Adrenal gland (tissue), 12 donors: Measurements from ENCODE around the gene EPHA4. TPM values are rescaled to one million over a fixed set of nuclear protein-coding genes. Genes with fewer than 3 reads are reported as not detected.

Experiments
- DNase-seq, 7 donors: peaks; one replicate each; pipeline ENCODE4 v3.0.0-alpha.2; 2019 to 2020
- H3K27ac ChIP-seq, 5 donors: fragments of 200-600 bp; sonication (generic) in 4 of 5; 1 replicate in 3 of 5; 2 replicates in 2 of 5; pipeline versions ENCODE4 v1.5.1 to v1.8.0; 2016 to 2020; ENCODE audit warnings: mild to moderate bottlenecking in 1 of 5
- H3K27me3 ChIP-seq: fragments of 200-600 bp; 2 replicates; pipeline ENCODE4 v1.8.0; 2021
- H3K36me3 ChIP-seq, 2 donors: fragments of 200-600 bp; replicated peaks in 1 of 2; 1 replicate in 1 of 2; 2 replicates in 1 of 2; pipeline versions ENCODE4 v1.5.1 to v1.8.0; 2018 to 2022
- H3K4me1 ChIP-seq, 2 donors: fragments of 200-600 bp; replicated peaks in 1 of 2; 1 replicate in 1 of 2; 2 replicates in 1 of 2; pipeline versions ENCODE4 v1.5.1 to v1.8.0; 2018 to 2021
- H3K4me3 ChIP-seq, 4 donors: fragments of 200-600 bp; sonication (generic) in 3 of 4; one replicate each; pipeline ENCODE4 v1.5.1; 2016 to 2018
- H3K9me3 ChIP-seq, 3 donors: fragments of 200-600 bp; sonication (generic) in 1 of 3; replicated peaks in 1 of 3; 1 replicate in 2 of 3; 2 replicates in 1 of 3; pipeline versions ENCODE4 v1.5.1 to v1.8.0; 2016 to 2021
- POLR2A ChIP-seq, 2 donors: fragments of 450-650 bp; IDR thresholded peaks; one replicate each; pipeline ENCODE4 v1.6.1; 2017; ENCODE audit warnings: antibody characterized with exemption in 2 of 2, mild to moderate bottlenecking in 2 of 2, moderate library complexity in 1 of 2
- WGBS, 4 donors: extraction: QIAGEN DNeasy Blood & Tissue Kit in 2 of 4; methylation state at CpG; one replicate each; pipeline versions ENCODE4 v1.1.5 to v1.1.7; 2013 to 2017; 5-methylcytosine and 5-hydroxymethylcytosine counted together
- intact Hi-C, 2 donors: fragments of 100-400 bp; cut with DNase I; formaldehyde crosslinking; loops; one replicate each; pipeline versions ENCODE4 v1.14.1 to v1.15.0; 2022 to 2023
- polyA plus RNA-seq, 3 donors: library from polyadenylated mRNA; stranded (reverse); fragments of 200-250 nt in 2 of 3; fragments of 350-450 nt in 1 of 3; fragmentation: Illumina TruSeq in 1 of 3; extraction: RNeasy Lipid Tissue Mini Kit (QIAGEN cat#74804) in 1 of 3; gene quantifications; one replicate each; pipeline ENCODE4 v1.2.3, GENCODE V29; 2013 to 2014
- total RNA-seq, 9 donors: library from RNA; depleted of rRNA in 4 of 9; stranded (reverse); fragments of >200 nt in 4 of 9; fragments of 120-200 nt in 1 of 9; fragmentation: NEBNext Ultra II Directional in 1 of 9; extraction: Animal tissue kit (Norgen Biotek cat#: 25700) in 1 of 9; gene quantifications; one replicate each; pipeline versions ENCODE4 v1.1.0 to v1.2.4, GENCODE V29; 2013 to 2023
- TF ChIP-seq, protein P1 (sequence below), 6 experiments: fragments of 450-650 bp in 4 of 6; fragments of 200-600 bp in 2 of 6; sonication (generic) in 1 of 6; IDR thresholded peaks; 1 replicate in 5 of 6; 2 replicates in 1 of 6; pipeline versions ENCODE4 v1.5.1 to v1.8.0; 2016 to 2021; ENCODE audit warnings: antibody characterized with exemption in 6 of 6, mild to moderate bottlenecking in 2 of 6, moderate library complexity in 1 of 6
- donor health status: healthy with polysubstance abuse.
- donor health status: Bipolar disorder and iron deficiency.
- donor health status: DM: yes; HTN: yes; CAD: no.
- donor health status: DM: no; HTN: no; CAD: no.
- donor health status: DM: no; HTN: no; CAD: no.
- donor health status: DM: yes; HTN: yes; CAD: no.

EPHA4 gene
- total and polyA plus RNA-seq, 12 donors = 3.0 to 72.9 (median 12.1) TPM

DNA sequence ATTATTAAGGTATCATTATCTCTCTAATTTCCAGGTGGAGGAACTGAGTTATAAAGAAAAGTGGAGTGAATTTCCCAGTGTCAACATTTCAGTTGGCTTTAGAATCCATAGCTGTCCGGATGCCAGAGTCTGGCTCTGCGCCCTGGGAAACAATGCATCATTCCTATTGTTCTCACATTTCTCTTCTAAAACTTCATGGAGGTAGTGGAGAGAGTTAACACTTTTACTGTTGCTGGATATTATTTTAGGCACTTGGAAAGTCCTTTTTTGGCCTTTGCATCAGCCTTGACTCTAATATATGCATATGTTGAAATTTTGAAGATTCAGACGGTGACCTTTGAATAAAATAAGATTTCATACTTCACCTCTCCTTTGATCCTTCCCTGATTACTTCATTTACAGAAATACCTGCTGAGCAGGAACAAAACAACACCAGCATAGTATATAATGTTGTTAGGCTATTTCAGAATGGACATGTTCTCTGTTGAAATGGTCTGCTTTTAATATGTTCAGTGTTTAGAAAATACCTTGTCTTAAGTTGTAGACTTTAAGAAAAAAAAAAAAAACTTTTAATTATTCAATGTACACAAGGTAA, 148.8 kb downstream of the EPHA4 start:
- no peaks in the 10 kb centered on the region for H3K27me3 ChIP-seq
- H3K9me3 ChIP-seq = no peaks in the 10 kb centered on the region
- peak in 3 of 7 donors; percentile 12 to 58 (median 37) for DNase-seq
- TF ChIP-seq, protein P1, sequence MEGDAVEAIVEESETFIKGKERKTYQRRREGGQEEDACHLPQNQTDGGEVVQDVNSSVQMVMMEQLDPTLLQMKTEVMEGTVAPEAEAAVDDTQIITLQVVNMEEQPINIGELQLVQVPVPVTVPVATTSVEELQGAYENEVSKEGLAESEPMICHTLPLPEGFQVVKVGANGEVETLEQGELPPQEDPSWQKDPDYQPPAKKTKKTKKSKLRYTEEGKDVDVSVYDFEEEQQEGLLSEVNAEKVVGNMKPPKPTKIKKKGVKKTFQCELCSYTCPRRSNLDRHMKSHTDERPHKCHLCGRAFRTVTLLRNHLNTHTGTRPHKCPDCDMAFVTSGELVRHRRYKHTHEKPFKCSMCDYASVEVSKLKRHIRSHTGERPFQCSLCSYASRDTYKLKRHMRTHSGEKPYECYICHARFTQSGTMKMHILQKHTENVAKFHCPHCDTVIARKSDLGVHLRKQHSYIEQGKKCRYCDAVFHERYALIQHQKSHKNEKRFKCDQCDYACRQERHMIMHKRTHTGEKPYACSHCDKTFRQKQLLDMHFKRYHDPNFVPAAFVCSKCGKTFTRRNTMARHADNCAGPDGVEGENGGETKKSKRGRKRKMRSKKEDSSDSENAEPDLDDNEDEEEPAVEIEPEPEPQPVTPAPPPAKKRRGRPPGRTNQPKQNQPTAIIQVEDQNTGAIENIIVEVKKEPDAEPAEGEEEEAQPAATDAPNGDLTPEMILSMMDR (IDR thresholded peaks at IDR 0.05) = no peak
- TF ChIP-seq POLR2A (IDR thresholded peaks at IDR 0.05) = no peak
- no peaks in the 10 kb centered on the region for H3K36me3 ChIP-seq
- no peaks in the 10 kb centered on the region for H3K4me1 ChIP-seq
- 59 to 62% (median 60%) methylated on average over 3 of the region's 3 CpGs for WGBS, 4 donors
- no peak overlapping the region for H3K4me3 ChIP-seq
- no peak overlapping the region for H3K27ac ChIP-seq
- intact Hi-C loops = no loop called here

DNA sequence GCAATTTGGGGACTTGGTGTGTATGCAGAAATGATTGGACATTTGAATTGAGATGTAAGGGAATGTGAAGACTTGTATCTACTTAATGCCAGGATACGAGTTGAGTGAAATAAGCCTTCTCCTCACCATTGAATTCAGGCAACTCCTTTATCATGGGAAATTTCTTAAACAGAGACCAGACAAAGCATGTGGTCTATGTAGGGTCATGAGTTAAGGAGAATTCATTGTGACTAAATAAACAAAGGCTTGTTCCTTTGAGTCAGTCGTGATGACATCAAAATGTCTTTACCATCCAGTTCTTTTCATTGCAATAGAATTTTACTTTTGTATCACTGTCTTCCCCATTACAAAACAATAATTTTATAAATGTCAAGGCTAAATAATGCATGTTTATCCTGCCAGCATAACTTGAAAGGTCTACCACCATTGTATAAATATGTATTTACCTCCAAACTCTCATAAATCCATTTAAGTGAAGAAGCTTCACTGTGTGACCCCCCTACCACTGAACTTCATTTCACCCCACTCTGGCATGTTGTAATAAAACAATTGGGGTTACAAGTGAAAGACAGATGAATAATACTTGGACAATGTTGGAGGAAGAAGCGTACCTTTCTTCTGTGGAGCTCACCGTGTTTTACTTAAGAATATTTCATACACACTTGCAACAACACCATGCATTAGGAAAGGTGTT, 149.4 kb downstream of the EPHA4 start:
- intact Hi-C loops = no loop called here
- TF ChIP-seq, protein P1 (IDR thresholded peaks at IDR 0.05) = no peak
- TF ChIP-seq POLR2A (IDR thresholded peaks at IDR 0.05) = no peak
- no peaks in the 10 kb centered on the region for H3K9me3 ChIP-seq
- no peak for DNase-seq
- no peaks in the 10 kb centered on the region for H3K4me1 ChIP-seq
- no peaks in the 10 kb centered on the region for H3K36me3 ChIP-seq
- no peaks in the 10 kb centered on the region for H3K27me3 ChIP-seq
- 77 to 86% (median 83%) methylated on average over 4 of the region's 4 CpGs for WGBS, 4 donors
- no peak overlapping the region for H3K4me3 ChIP-seq
- H3K27ac ChIP-seq = no peak overlapping the region

DNA sequence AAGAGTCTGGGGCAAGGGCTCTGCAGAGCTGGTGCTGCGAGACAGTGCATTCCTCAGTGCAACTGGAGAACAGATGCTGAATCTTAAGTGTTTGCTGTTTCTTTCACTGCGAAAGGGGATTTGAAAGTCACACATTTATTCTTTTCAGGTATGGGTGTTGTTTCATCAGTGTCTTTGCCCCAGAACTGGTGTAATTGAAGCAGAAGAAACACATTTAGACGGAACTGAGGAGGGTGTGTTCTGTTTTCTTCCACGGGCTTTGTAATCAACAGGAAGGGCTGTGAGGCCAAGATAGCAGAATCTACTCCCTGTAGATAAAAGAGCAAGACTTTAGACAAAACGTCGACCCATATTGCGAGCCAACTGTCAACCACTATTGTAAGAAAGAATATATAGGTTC, 151.9 kb downstream of the EPHA4 start:
- Histone ChIP-seq H3K36me3 (no peaks in the 10 kb centered on the region), H3K27me3 (no peaks in the 10 kb centered on the region), H3K4me3 (no peak overlapping the region), H3K9me3 (no peaks in the 10 kb centered on the region), H3K4me1 (no peaks in the 10 kb centered on the region), H3K27ac (no peak overlapping the region)
- 63 to 71% (median 69%) methylated on average over 7 of the region's 7 CpGs for WGBS, 4 donors
- no peak for DNase-seq
- TF ChIP-seq, protein P1 (IDR thresholded peaks at IDR 0.05) = no peak
- no peak for TF ChIP-seq POLR2A (IDR thresholded peaks at IDR 0.05)
- intact Hi-C loops = no loop called here

DNA sequence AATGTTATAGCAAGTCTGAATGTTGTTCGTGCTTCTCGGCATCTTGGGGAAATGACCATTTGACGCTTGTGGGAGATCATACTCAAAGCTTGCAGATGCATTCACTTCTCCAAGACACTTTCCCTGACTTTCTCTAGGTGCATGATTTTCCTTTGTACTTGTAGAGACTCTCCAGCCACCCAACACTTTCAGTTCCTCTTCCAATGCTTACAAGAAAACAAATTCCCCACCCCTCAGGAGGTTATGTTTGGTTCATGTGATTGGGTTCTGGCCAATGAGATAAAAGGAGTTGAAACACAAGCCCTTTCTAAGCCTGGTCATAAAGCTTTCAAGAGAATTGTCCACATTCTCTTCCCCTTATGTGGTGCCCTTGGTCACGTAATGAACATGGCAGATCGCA, 156.3 kb downstream of the EPHA4 start:
- Histone ChIP-seq H3K4me3 (no peak overlapping the region), H3K27me3 (no peaks in the 10 kb centered on the region), H3K27ac (no peak overlapping the region), H3K4me1 (no peaks in the 10 kb centered on the region), H3K9me3 (no peaks in the 10 kb centered on the region), H3K36me3 (no peaks in the 10 kb centered on the region)
- DNase-seq = no peak
- 85 to 90% (median 90%) methylated on average over 5 of the region's 5 CpGs for WGBS, 4 donors
- intact Hi-C loops = no loop called here
- TF ChIP-seq, protein P1 (IDR thresholded peaks at IDR 0.05) = no peak
- no peak for TF ChIP-seq POLR2A (IDR thresholded peaks at IDR 0.05)
